SK-N-SH (cell line): Measurements from ENCODE around the gene CALU. TPM values are rescaled to one million over a fixed set of nuclear protein-coding genes. Genes with fewer than 3 reads are reported as not detected.

Experiments
- CTCF ChIA-PET: fragments of 300-600, 350-600 bp; formaldehyde crosslinking; extraction: SDS; loops from one replicate; lab custom pipeline; 2021; lab: Yijun Ruan, JAX
- POLR2A ChIA-PET: fragments of 350-600 bp; sonication (Branson Sonifier 250); formaldehyde crosslinking; extraction: SDS; loops from one replicate; lab custom pipeline; 2020; ENCODE audit warnings: antibody characterized with exemption, inconsistent platforms; lab: Yijun Ruan, JAX
- DNase-seq: peaks from one replicate; pipeline ENCODE4 v3.0.0; 2012
- H2AFZ ChIP-seq: fragments of 200-600 bp; sonication (generic); 2 replicates; pipeline ENCODE4 v1.8.1; 2016; ENCODE audit warnings: antibody characterized with exemption, mild to moderate bottlenecking, low read depth
- H3F3A ChIP-seq: fragments of 200-600 bp; sonication (generic); replicated peaks from 2 replicates; pipeline ENCODE3; 2016; ENCODE audit warnings: antibody characterized with exemption, mild to moderate bottlenecking; ENCODE audit not compliant: insufficient read depth
- H3K27ac ChIP-seq, 2 experiments: fragments of 200-500 bp in 1 of 2; fragments of 200-600 bp in 1 of 2; sonication (Bioruptor generic) in 1 of 2; sonication (generic), shearing (Covaris generic) in 1 of 2; 2 replicates each; pipeline versions ENCODE4 v1.5.1 to v1.6.1; 2014 to 2016; ENCODE audit warnings: low read depth in 2 of 2, inconsistent platforms in 1 of 2, low read length in 1 of 2, mild to moderate bottlenecking in 1 of 2, mixed read lengths in 1 of 2
- H3K27me3 ChIP-seq: fragments of 200-600 bp; sonication (generic), shearing (Covaris generic); 2 replicates; pipeline ENCODE4 v1.6.1; 2016; ENCODE audit warnings: mixed run types; ENCODE audit not compliant: insufficient read depth
- H3K36me3 ChIP-seq, 2 experiments: fragments of 200-500 bp in 1 of 2; fragments of 200-600 bp in 1 of 2; sonication (Bioruptor generic) in 1 of 2; sonication (generic) in 1 of 2; replicated peaks in 1 of 2; 2 replicates each; pipeline versions ENCODE3 to v1.5.1; 2014 to 2016; ENCODE audit warnings: low read length in 1 of 2, mild to moderate bottlenecking in 1 of 2; ENCODE audit not compliant: insufficient read depth in 2 of 2, control insufficient read depth in 1 of 2
- H3K4me1 ChIP-seq, 2 experiments: fragments of 200-500 bp in 1 of 2; fragments of 200-600 bp in 1 of 2; sonication (Bioruptor generic) in 1 of 2; sonication (generic), shearing (Covaris generic) in 1 of 2; 2 replicates each; pipeline versions ENCODE4 v1.5.1 to v1.6.1; 2014 to 2016; ENCODE audit warnings: low read depth in 1 of 2, low read length in 1 of 2, mixed run types in 1 of 2; ENCODE audit not compliant: insufficient read depth in 2 of 2, control insufficient read depth in 1 of 2
- H3K4me2 ChIP-seq: fragments of 200-600 bp; sonication (generic), shearing (Covaris generic); 2 replicates; pipeline ENCODE4 v1.6.1; 2017; ENCODE audit warnings: mixed run types
- H3K4me3 ChIP-seq, 2 experiments: fragments of 200-500 bp in 1 of 2; fragments of 200-600 bp in 1 of 2; sonication (Bioruptor generic) in 1 of 2; sonication (generic), shearing (Covaris generic) in 1 of 2; 2 replicates each; pipeline versions ENCODE4 v1.5.1 to v1.8.1; 2014 to 2016; ENCODE audit warnings: low read depth in 2 of 2, inconsistent platforms in 1 of 2, low read length in 1 of 2, mild to moderate bottlenecking in 1 of 2, mixed read lengths in 1 of 2, moderate library complexity in 1 of 2
- H3K79me2 ChIP-seq: fragments of 200-600 bp; sonication (generic); 2 replicates; pipeline ENCODE4 v1.8.1; 2017; ENCODE audit warnings: mild to moderate bottlenecking; ENCODE audit not compliant: insufficient read depth
- H3K9ac ChIP-seq: fragments of 200-600 bp; sonication (generic); 2 replicates; pipeline ENCODE4 v1.6.1; 2017; ENCODE audit warnings: mixed run types
- H3K9me2 ChIP-seq: fragments of 200-600 bp; sonication (generic); 2 replicates; pipeline ENCODE4 v1.6.1; 2017; ENCODE audit warnings: mixed run types
- H3K9me3 ChIP-seq: fragments of 200-600 bp; sonication (generic); 2 replicates; pipeline ENCODE4 v1.6.1; 2017; ENCODE audit warnings: mixed run types, mild to moderate bottlenecking, moderate library complexity
- H4K20me1 ChIP-seq: fragments of 200-600 bp; sonication (generic); 2 replicates; pipeline ENCODE4 v1.6.1; 2017; ENCODE audit warnings: mild to moderate bottlenecking, mixed run types; ENCODE audit not compliant: insufficient read depth
- CHD2 ChIP-seq: fragments of 150-350 bp; IDR thresholded peaks from 2 replicates; pipeline ENCODE4 v1.6.1; 2018; ENCODE audit warnings: low read length; ENCODE audit not compliant: partially characterized antibody
- ELF1 ChIP-seq: IDR thresholded peaks from 2 replicates; pipeline ENCODE4 v1.4.0; 2012
- EP300 ChIP-seq, 2 experiments: IDR thresholded peaks; 2 replicates each; pipeline versions ENCODE4 v1.4.0 to v1.6.1; 2012; ENCODE audit warnings: borderline replicate concordance in 1 of 2, low read depth in 1 of 2, low read length in 1 of 2
- EZH2phosphoT487 ChIP-seq: fragments of 200-600 bp; sonication (generic); IDR thresholded peaks from 2 replicates; pipeline ENCODE4 v1.6.1; 2017; ENCODE audit warnings: low read depth, mixed run types, mild to moderate bottlenecking, antibody characterized with exemption, moderate library complexity, borderline replicate concordance
- FOXJ3 ChIP-seq: sonication (generic); formaldehyde crosslinking; IDR thresholded peaks from 2 replicates; pipeline ENCODE4 v1.5.1; 2020; ENCODE audit warnings: mild to moderate bottlenecking, missing genetic modification reagents
- GATA2 ChIP-seq: sonication (generic); formaldehyde crosslinking; IDR thresholded peaks from 2 replicates; pipeline ENCODE4 v1.5.0; 2020; ENCODE audit warnings: mild to moderate bottlenecking, missing genetic modification reagents
- MEF2A ChIP-seq: IDR thresholded peaks from 2 replicates; pipeline ENCODE4 v1.4.0; 2012; ENCODE audit warnings: low read depth, borderline replicate concordance
- MXI1 ChIP-seq: IDR thresholded peaks from 2 replicates; pipeline ENCODE4 v1.6.1; 2012; ENCODE audit warnings: mild to moderate bottlenecking, low read depth, low read length, improper control_type of control experiment
- NFIC ChIP-seq: IDR thresholded peaks from 2 replicates; pipeline ENCODE4 v1.4.0; 2012; ENCODE audit warnings: borderline replicate concordance
- POLR2AphosphoS5 ChIP-seq: IDR thresholded peaks from 2 replicates; pipeline ENCODE4 v1.6.1; 2012; ENCODE audit warnings: low read depth, low read length
- RCOR1 ChIP-seq: fragments of 150-350 bp; IDR thresholded peaks from 2 replicates; pipeline ENCODE4 v1.6.1; 2017; ENCODE audit warnings: antibody characterized with exemption, low read length
- RFX5 ChIP-seq: IDR thresholded peaks from 2 replicates; pipeline ENCODE4 v1.6.1; 2012; ENCODE audit warnings: mild to moderate bottlenecking, improper control_type of control experiment, low read length
- SIN3A ChIP-seq: IDR thresholded peaks from 2 replicates; pipeline ENCODE4 v1.6.1; 2012; ENCODE audit warnings: low read depth, mild to moderate bottlenecking, low read length, moderate library complexity, borderline replicate concordance
- TEAD4 ChIP-seq: IDR thresholded peaks from 2 replicates; pipeline ENCODE4 v1.4.0; 2012; ENCODE audit warnings: mild to moderate bottlenecking, borderline replicate concordance; ENCODE audit not compliant: insufficient read depth
- YY1 ChIP-seq: IDR thresholded peaks from 2 replicates; pipeline ENCODE4 v1.4.0; 2012; ENCODE audit warnings: low read depth, mild to moderate bottlenecking
- WGBS: methylation state at CpG from one replicate; pipeline ENCODE4 v1.1.6; 2017; ENCODE audit warnings: low lambda C conversion rate; 5-methylcytosine and 5-hydroxymethylcytosine counted together
- polyA plus RNA-seq, 3 experiments: library from polyadenylated mRNA; depleted of rRNA; stranded (reverse); fragments of >200 nt; gene quantifications; 2 replicates each; pipeline ENCODE4 v1.2.3, GENCODE V29; 2012
- TF ChIP-seq, protein P1 (sequence below): fragments of 150-350 bp; IDR thresholded peaks from 2 replicates; pipeline ENCODE4 v1.6.1; 2017; ENCODE audit warnings: antibody characterized with exemption, low read length, low read depth, borderline replicate concordance
- TF ChIP-seq, protein P2 (sequence below): IDR thresholded peaks from 2 replicates; pipeline ENCODE4 v1.4.0; 2012; ENCODE audit warnings: low read depth, borderline replicate concordance
- TF ChIP-seq, protein P3 (sequence below): fragments of 200-600 bp; sonication (generic); IDR thresholded peaks from 2 replicates; pipeline ENCODE4 v1.6.1; 2017; ENCODE audit warnings: antibody characterized with exemption, mild to moderate bottlenecking, moderate library complexity
- TF ChIP-seq, protein P4 (sequence below): IDR thresholded peaks from 2 replicates; pipeline ENCODE4; 2012
- TF ChIP-seq, protein P5 (sequence below): fragments of 150-350 bp; IDR thresholded peaks from 2 replicates; pipeline ENCODE4 v1.6.1; 2016; ENCODE audit warnings: mild to moderate bottlenecking, low read depth, low read length
- TF ChIP-seq, protein P6 (sequence below): IDR thresholded peaks from 2 replicates; pipeline ENCODE4 v1.4.0; 2012; ENCODE audit warnings: low read depth

CALU gene
- polyA plus RNA-seq, 1 of the 3 experiments (the other 2 are of a cell fraction): 195 TPM

DNA sequence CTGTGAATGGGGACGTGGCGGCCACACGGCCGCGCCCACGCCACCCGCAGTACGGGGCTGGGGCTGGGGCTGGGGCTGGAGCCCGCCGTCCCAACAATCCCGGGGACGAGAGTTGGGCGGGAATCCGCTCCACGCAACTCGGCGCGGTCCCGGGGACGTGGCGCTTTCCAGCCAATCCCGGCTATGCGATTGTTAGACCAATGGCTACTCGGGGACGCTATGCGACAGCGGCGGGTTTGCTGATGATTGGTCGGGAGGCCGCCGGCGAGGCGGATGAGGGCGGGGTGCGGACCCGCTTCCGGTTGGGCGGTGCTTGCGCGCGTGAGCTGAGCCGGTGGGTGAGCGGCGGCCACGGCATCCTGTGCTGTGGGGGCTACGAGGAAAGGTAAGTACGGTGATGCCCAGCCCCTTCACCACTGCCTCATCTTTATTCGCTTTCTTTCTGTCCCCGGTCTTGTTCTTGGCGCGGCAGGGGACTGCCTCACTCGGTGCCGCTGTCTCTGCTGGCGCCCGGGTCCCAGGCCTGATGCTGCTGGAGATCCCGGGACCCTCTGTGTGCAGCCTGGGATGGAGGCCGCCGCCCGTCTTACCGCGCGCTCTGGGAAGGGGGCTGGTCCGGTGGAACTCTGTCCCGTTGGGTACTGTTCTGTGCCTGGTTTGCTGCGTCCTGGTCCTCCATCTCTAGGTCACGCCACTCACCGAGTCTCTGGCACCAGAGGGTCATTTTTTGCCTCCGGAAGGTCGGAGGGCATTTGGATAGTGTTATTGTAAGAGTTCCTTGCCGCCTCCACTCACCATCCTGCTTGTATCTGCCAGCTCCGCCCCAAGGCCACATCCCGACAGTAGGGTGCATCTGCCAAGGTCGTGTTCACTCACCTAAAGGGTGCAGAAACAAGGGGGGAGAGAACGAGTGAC is at the start of gene CALU (continued):
- TF ChIP-seq RFX5 (peak; percentile 96), SIN3A (0 out of 2 replicates have a peak, but pooled peaks have one; percentile 48)
- TF ChIP-seq, protein P1, sequence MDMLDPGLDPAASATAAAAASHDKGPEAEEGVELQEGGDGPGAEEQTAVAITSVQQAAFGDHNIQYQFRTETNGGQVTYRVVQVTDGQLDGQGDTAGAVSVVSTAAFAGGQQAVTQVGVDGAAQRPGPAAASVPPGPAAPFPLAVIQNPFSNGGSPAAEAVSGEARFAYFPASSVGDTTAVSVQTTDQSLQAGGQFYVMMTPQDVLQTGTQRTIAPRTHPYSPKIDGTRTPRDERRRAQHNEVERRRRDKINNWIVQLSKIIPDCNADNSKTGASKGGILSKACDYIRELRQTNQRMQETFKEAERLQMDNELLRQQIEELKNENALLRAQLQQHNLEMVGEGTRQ: no peak
- TF ChIP-seq, all 33 proteins: peak for 18

DNA sequence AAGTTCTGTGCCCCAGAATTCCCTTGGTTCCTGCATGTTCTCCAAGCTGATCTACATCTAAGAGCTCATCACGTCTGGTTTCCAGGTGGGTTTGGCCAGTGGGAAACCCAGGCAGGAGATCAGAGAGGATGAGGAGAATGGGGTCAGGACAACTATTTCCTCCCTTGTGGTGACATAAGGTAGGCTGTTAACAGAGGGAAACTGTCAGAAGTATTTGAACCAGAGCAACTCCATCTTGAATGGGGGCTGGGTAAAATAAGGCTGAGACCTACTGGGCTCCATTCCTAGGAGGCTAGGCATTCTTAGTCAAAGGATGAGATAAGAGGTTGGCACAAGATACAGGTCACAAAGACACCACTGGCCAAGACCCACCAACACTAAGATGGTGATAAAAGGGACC is 47.9 kb upstream of the CALU start:
- Histone ChIP-seq H3K4me1 (no peaks in the 10 kb centered on the region), H2AFZ (no peak overlapping the region), H3K9me2 (no peaks in the 10 kb centered on the region), H4K20me1 (no peaks in the 10 kb centered on the region), H3K27ac (no peak overlapping the region), H3K27me3 (peaks cover under 1% of the 10 kb centered on the region; the same call in 1 of the 2 replicates), H3K79me2 (no peaks in the 10 kb centered on the region), H3K4me2 (no peak overlapping the region), H3K4me3 (no peak overlapping the region), H3K9me3 (no peaks in the 10 kb centered on the region), H3K9ac (no peak overlapping the region), H3K36me3 (no peaks in the 10 kb centered on the region), H3F3A (peaks cover 4% of the 10 kb centered on the region)
- no peak for DNase-seq
- TF ChIP-seq, protein P2, sequence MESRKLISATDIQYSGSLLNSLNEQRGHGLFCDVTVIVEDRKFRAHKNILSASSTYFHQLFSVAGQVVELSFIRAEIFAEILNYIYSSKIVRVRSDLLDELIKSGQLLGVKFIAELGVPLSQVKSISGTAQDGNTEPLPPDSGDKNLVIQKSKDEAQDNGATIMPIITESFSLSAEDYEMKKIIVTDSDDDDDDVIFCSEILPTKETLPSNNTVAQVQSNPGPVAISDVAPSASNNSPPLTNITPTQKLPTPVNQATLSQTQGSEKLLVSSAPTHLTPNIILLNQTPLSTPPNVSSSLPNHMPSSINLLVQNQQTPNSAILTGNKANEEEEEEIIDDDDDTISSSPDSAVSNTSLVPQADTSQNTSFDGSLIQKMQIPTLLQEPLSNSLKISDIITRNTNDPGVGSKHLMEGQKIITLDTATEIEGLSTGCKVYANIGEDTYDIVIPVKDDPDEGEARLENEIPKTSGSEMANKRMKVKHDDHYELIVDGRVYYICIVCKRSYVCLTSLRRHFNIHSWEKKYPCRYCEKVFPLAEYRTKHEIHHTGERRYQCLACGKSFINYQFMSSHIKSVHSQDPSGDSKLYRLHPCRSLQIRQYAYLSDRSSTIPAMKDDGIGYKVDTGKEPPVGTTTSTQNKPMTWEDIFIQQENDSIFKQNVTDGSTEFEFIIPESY: no peak
- TF ChIP-seq, protein P3, sequence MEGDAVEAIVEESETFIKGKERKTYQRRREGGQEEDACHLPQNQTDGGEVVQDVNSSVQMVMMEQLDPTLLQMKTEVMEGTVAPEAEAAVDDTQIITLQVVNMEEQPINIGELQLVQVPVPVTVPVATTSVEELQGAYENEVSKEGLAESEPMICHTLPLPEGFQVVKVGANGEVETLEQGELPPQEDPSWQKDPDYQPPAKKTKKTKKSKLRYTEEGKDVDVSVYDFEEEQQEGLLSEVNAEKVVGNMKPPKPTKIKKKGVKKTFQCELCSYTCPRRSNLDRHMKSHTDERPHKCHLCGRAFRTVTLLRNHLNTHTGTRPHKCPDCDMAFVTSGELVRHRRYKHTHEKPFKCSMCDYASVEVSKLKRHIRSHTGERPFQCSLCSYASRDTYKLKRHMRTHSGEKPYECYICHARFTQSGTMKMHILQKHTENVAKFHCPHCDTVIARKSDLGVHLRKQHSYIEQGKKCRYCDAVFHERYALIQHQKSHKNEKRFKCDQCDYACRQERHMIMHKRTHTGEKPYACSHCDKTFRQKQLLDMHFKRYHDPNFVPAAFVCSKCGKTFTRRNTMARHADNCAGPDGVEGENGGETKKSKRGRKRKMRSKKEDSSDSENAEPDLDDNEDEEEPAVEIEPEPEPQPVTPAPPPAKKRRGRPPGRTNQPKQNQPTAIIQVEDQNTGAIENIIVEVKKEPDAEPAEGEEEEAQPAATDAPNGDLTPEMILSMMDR: no peak
- TF ChIP-seq, protein P4, sequence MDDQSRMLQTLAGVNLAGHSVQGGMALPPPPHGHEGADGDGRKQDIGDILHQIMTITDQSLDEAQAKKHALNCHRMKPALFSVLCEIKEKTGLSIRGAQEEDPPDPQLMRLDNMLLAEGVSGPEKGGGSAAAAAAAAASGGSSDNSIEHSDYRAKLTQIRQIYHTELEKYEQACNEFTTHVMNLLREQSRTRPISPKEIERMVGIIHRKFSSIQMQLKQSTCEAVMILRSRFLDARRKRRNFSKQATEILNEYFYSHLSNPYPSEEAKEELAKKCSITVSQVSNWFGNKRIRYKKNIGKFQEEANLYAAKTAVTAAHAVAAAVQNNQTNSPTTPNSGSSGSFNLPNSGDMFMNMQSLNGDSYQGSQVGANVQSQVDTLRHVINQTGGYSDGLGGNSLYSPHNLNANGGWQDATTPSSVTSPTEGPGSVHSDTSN: no peak
- TF ChIP-seq CHD2: no peak
- TF ChIP-seq MXI1: no peak
- TF ChIP-seq TEAD4: no peak
- TF ChIP-seq, protein P1: no peak
- TF ChIP-seq, protein P5, sequence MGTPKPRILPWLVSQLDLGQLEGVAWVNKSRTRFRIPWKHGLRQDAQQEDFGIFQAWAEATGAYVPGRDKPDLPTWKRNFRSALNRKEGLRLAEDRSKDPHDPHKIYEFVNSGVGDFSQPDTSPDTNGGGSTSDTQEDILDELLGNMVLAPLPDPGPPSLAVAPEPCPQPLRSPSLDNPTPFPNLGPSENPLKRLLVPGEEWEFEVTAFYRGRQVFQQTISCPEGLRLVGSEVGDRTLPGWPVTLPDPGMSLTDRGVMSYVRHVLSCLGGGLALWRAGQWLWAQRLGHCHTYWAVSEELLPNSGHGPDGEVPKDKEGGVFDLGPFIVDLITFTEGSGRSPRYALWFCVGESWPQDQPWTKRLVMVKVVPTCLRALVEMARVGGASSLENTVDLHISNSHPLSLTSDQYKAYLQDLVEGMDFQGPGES: no peak
- TF ChIP-seq RCOR1: no peak
- no peak for TF ChIP-seq FOXJ3 (CRISPR knock-in tag)
- no peak for TF ChIP-seq POLR2AphosphoS5
- TF ChIP-seq MEF2A: no peak
- no peak for TF ChIP-seq NFIC
- no peak for TF ChIP-seq SIN3A
- no peak for TF ChIP-seq EZH2phosphoT487
- TF ChIP-seq ELF1: no peak
- TF ChIP-seq, protein P6, sequence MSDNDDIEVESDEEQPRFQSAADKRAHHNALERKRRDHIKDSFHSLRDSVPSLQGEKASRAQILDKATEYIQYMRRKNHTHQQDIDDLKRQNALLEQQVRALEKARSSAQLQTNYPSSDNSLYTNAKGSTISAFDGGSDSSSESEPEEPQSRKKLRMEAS: no peak
- TF ChIP-seq GATA2 (CRISPR knock-in tag): no peak
- TF ChIP-seq EP300 (IDR thresholded peaks at IDR 0.05; ENCODE audit: borderline replicate concordance in 1 of 2, low read depth in 1 of 2, low read length in 1 of 2): no peak
- TF ChIP-seq YY1: no peak
- POLR2A ChIA-PET: no interaction called here
- WGBS: 85% methylated on average over 1 of the region's 1 CpG
- CTCF ChIA-PET: interaction anchor here (1.0 kb wide), 1 partner anchor 9 kb away, joined by 4 read pairs; no protein-coding TSS in a partner anchor
